SH-SY5Y (cell line): ENCODE results near the gene ELMO1.

Experiments used
- GATA2 ChIP-seq: IDR thresholded peaks from 2 replicates; pipeline ENCODE4 v1.6.1; 2011; ENCODE audit warnings: mild to moderate bottlenecking, low read depth, low read length
- GATA3 ChIP-seq: IDR thresholded peaks from 2 replicates; pipeline ENCODE4 v1.6.1; 2011; ENCODE audit warnings: low read depth, mild to moderate bottlenecking, low read length, moderate library complexity

ELMO1 gene

DNA sequence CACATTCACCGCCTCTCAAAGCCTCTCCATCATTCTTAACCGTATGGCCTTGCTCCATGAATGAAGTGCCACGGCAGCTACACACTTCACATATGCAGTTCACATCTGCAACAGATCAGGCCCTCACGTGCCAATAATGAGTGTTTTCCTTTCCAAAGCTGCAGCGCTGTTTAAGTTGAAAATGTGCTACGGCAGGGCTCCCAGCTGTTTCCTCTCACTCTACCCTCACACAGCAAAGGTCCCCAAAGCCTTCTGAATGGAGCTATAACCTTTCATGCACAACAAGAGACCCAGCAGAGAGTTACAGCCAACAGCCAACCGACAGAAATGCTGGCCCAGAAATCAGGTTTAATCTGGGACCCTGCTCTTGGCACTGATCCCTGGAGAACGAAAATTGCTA is 236.1 kb downstream of the ELMO1 start:
- TF ChIP-seq GATA3 (no peak), GATA2 (no peak)

DNA sequence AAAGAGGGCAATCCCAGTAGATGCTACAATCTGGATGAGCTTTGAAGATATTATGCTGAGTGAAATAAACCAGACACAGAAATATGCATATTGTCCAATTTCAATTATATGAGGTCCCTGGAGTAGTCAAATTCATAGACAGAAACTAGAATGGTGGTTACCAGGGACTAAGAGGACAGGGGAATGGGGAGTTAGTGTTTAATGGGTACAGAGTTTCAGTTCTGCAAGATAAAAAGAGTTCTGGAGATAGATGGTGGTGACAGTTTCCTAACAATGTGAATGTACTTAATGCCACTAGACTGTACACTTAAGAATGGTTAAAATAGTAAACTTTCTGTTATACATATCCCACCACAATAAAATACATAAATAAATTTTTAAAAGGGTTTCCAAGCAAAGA is 236.6 kb downstream of the ELMO1 start:
- no peak for TF ChIP-seq GATA3
- no peak for TF ChIP-seq GATA2

DNA sequence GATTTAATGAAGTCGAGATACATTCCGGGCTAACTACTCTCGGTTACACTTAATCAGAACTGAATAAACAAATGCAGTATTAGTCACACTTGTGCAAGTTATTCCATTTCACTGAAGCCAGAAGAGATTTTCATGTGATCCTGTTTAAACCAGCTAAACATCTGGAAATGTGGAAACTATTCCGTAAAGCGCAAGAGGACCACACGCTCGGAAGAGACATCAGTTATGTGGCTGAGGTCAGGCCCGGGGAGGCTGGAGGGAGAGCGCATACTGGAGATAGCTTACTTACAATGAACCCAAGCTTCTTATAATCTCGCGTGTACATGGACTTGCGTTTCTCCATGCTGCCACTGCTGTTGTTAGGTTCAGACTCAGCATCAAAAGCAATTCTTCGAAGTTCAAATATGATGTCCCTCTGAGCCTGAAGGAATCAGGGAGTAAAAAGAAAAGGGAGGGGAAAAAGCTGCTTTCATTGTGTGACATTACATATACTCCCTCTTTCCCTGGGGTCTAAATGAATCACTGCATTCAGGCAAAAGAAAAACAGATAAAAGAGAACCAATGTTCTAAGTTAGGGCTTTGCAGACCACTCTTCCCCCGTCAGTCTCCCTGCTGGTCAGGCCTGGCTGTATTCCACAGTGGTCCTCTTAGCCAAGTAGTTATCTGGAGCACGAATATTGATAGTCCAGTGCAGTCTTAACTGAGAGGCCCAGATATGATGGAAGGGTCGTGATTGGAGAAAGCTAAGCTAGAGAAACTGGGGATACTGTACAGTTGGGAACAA is 237.4 kb downstream of the ELMO1 start:
- TF ChIP-seq GATA3 = no peak
- TF ChIP-seq GATA2 = no peak

DNA sequence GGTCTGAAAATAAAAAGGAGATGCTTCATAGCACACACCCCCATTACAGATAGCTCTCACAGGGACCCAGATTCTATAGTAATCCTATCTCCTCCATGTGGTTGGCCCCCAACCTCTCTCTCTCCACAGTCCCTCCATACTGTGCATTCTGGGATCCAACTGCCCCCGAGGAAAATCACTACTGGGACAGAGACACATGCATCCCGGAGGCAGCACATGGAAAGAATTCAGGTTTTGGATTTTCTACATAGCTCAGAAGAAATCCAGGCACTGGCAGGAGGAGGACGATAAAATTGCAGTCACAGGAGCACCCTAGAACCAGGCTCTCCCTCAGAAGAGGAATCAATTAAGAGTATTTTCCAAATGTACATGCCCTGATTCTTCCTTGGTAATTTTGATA is 239.5 kb downstream of the ELMO1 start:
- TF ChIP-seq GATA2 (no peak), GATA3 (no peak)

DNA sequence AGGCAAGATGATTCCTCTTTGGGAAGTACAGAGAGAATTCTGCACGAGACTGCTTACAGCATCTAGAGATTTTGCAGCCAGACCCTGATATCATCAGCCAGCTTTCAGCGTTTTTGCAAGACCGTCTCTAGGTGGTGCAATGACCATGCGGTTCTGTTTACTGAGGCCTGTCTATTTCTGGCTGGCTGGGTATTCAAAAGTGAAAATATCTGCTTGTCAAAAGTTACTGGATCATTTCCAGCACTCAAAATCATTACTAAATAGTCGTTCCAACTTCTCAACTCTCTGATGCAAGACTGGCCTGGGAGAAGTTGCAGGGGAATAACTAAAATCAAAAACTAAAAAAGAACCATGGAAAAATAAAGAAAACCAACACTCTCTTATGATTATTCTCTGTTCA is 240.1 kb downstream of the ELMO1 start:
- TF ChIP-seq GATA2 = peak; percentile 94
- TF ChIP-seq GATA3 = peak; percentile 70

DNA sequence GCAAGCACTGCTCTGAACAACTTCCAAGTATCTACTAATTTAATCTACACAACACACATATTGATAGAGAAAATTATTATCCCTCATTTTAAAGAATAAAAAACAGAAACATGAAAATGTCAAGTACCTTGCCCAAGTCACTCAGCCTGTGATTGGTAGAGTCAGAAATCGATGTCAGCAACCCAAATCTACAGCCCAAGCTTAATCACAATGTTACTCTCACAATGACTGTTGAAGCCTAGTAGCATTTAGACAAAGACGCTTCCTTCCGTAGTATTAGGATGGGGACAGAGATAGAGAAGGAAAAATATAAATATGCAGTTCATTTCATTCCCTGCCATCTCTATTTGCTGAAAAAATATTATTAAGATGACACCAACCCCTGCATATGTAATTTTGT is 242.5 kb downstream of the ELMO1 start:
- TF ChIP-seq GATA2 (no peak), GATA3 (no peak)

DNA sequence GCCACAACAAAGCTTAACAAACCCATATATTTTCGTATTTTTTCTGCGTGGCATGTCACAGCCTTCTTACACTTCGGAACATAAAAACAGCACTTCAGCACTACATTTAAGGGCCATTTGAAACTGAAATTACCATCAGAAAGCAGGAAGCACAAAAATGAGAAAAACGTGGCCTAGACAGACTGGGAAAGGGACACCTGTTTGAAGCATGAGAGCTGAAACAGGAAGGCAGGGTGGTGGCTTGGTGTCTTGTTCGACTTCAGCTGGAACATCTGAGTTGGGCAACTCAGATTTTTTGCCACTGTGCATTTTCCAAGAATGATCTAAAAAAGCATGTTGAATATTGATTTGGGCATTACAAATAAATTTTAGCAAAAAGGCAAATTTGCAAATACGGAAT is 243.2 kb downstream of the ELMO1 start:
- TF ChIP-seq GATA2 (no peak), GATA3 (no peak)

DNA sequence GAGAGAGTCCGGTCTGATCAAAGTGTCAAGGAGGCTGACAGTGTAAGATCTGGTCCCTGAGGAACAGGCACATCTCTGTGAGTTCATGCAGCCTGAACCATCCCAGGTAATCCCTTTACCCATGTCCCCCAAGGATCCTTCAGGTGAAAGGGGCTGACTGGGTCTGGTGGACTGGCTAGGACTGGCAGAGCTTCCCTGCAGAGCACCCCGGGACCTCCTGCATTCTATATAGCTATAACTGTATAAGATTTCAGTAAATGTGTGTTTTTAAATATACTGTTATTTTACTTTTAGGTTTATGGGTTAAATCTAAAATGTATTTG is 246.8 kb downstream of the ELMO1 start:
- TF ChIP-seq GATA2 (no peak), GATA3 (no peak)

DNA sequence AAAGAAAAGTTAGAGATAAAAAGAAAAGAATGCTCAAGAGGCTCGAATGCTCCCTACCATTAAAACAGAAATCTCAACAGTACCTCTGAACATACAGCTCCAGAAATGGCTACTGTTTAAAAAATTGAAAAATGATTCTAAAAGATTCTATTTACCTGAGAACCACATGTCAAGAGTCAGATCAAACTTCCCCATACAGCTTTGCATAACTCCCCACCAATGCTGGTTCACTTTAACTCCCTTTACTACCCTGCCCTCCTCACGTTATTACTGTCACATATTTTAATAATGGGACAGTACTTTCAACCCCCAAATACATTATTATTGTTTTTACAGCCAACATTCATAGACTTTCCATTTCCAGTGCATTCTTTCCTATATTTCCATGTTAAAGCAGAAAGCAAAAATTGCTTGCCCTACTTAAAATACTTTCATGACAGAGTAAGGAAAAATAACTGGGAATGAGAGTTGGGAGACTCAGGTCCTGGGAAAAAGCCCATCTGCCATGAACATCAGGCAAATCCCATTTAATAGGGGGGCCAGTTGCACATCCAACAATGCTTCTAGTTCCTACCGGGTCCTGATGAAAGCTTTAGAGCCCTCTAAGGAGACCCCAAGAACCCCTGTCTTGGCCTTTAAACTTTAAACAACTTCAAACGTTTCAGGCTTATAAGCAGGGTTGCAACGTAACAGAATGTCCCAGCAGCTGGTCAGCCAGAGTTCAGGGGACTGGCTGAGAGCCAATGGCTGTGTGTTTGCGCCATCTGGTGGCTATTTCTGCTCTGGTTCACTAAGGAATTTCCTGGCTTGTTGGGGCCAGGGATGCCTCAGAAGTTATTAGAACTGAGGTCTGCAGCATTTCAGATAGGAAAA is 247.4 kb downstream of the ELMO1 start:
- TF ChIP-seq GATA2 (no peak), GATA3 (no peak)

DNA sequence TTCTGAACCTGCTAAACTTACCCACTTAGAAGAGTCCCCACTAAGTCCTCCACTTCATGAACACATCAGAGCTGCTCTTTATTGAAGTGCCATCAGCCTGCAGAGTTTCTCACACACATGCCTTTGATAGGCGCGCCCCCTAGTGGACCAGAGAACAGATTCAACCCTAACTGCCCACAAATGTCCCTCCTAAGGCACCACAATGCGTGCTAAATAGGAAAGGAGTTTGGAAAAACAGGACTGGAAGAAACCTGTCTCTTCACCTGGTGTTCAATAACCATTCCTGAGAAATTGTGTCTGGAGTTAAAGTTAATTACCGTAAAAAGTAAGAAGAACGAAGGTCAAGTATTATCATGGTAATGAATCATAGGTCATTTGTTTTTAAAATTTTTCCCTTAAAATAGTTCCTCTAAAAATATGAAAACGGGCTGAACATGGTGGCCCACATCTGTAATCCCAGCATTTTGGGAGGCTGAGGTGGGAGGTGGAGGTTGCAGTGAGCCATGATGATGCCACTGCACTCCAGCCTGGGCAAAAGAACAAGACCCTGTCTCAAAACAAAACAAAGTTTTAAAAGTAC is 249.7 kb downstream of the ELMO1 start:
- TF ChIP-seq GATA2 (no peak), GATA3 (no peak)

DNA sequence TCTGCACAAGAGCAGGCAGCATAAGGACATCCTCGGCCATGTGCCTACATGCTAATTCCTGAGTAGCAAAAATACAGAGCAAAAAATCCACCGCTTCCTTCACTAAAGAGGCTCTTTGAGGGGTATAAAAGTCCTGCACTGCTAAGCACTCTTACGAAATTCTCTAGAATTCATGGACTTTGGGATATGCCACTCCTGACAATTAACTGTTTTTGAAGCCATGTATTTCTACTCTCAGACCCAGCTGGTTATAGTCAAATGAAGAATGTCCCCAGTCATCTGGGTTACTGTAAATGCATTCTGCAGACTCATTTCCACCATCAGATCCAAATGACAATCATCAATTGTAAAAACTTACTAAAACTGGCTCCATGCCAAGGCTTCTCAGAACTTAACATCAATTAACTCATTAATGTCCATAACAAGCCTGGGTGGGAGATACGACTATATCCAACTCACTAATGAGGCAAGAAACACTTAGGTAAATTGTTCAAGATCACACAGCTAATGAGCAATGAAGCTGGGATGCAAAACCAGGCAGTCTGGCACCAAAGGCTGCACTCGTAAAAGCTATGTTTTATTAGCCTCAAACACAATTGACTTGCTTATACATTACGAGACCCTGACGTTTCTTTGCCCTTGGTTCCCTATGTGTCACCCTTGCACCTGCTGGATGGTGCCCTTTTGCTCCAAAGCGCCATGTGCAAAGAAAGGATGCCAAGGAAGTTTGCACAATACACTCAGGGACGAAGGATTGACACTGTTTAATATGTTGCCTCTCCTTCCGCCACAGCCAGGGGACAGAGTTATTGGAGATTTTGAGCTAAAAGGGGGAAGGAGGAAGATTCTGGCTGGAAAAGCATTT is 250.4 kb downstream of the ELMO1 start:
- TF ChIP-seq GATA2 = no peak
- TF ChIP-seq GATA3 = no peak

DNA sequence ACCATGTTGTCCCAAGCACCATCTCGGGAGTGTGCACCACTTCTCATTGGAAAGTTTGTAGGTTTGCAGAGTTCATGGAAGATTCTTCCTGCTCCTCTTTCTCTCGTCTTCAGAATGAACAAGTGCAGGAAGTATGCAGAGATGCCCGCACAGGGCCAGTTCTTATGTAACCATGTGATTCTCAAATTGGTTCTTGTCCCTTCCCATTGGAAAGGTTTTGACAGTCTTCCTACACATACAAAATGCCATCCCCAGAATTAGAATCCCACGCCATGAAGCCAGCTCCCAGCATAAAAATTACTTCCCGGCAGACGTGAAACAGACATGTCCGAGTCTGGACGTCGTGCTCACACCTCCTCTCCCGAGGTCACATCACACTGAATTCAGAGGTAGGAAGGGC is 251.6 kb downstream of the ELMO1 start:
- TF ChIP-seq GATA2 = no peak
- TF ChIP-seq GATA3 = no peak

DNA sequence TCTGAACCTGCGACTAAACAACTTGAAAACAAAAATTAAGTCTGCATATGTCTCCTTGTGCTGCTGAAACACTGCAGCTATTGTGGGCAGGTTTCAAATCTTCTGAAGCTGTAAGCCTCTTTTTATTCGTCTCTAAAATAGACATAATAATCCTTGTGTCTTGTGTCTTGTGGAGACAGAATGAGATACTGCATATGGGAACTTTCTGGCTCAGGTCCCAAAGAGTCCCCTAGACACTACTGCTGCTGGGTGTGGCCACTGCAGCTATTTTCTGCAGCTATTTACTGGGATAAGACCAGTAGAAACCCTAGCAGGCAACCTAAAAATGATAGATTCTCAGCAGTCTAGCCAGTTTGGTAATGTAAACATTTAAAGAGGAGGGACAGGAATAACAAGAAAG is 252.0 kb downstream of the ELMO1 start:
- TF ChIP-seq GATA3 (no peak), GATA2 (no peak)

DNA sequence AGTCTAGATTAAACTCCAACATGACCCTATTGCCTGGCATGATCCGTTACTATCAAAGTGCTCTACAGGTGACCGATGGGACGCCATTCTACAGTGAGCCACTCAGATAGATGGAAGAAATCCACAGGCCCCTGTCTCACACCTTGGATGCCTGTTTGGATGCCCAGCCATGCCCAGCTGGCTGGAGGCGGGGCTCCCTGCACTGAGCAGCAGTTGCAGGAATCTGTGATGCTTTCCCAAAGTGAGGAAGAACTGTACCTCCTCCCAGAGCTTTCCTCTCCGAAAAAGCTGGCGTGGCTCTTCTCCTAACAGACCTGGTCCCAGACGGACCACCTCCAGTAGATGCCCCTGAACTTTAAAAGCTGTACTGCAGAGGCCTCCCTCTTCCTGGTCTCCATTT is 253.3 kb downstream of the ELMO1 start:
- TF ChIP-seq GATA3 (no peak), GATA2 (no peak)
